ACHN (cell line): ENCODE measurements around the gene FBXL13.

Experiments
- DNase-seq: peaks from one replicate; pipeline ENCODE4 v3.0.0-alpha.2; 2015
- in situ Hi-C: cut with HindIII; loops from 2 replicates; pipeline ENCODE4 v1.10.0; 2017; ENCODE audit warnings: low sequenced_read_pairs, low pct_ligation_motif_present, low pct_unique_long_range_greater_than_20kb

FBXL13 gene

DNA sequence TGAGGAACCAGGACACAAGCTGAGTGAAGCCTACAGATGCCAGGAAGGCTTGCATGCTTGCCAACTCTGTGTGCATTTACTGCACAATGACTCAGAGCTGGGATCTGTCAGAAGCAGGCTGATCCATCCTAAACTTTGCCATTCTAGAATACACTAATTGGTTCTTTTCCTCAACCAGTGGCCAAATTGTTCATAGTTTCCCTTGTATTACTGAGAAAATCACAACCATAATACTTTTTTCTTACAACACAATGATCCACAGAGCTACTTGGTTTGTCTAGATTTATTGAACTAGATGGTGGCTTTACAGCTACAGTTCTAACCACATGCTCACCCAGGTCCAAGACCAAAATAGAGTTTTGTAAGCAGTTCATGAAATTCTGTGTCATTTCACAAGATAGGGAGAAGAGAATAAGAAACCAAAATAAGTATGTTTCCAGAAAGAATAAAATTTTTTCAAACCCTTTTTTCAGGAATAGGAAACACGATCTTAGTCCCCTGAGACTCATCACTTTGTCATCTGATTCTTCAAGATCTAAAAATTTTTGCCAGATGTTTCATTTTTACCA is 182.8 kb downstream of the FBXL13 start:
- peak; percentile 73 for DNase-seq
- in situ Hi-C loops = no loop called here

DNA sequence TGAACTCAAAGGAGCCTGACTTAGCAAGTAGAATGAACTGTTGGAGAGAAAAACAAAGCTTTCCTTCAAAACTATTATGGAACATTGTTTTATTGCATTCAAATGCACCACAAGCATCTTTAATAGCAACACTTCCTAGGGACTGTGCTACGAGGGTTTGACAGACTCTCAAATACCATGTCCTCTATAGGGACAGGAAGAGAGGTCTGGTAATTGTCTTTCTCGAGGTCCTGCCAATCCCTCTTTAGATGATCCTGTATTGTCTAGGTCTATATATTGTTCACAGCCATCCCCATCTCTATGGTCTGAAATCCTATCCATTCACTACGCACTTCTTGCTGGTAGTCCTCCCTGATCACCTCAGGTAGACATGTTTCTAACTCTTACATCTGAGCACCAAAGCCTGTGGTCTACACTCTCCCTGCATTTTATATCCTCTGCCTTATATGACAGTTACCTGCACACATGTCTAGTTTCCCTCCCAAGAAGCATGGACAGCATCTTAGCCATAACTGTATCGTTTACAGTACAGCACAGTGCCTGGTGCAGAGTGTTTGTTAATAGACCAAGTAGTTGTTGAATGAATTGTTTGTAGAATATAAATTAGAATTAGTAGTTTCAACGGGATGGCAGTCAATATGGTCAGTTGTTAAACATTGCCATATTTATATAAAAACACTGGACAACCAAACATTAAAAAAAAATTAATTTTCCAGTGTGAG is 183.5 kb downstream of the FBXL13 start:
- in situ Hi-C loops = no loop called here
- DNase-seq = no peak

DNA sequence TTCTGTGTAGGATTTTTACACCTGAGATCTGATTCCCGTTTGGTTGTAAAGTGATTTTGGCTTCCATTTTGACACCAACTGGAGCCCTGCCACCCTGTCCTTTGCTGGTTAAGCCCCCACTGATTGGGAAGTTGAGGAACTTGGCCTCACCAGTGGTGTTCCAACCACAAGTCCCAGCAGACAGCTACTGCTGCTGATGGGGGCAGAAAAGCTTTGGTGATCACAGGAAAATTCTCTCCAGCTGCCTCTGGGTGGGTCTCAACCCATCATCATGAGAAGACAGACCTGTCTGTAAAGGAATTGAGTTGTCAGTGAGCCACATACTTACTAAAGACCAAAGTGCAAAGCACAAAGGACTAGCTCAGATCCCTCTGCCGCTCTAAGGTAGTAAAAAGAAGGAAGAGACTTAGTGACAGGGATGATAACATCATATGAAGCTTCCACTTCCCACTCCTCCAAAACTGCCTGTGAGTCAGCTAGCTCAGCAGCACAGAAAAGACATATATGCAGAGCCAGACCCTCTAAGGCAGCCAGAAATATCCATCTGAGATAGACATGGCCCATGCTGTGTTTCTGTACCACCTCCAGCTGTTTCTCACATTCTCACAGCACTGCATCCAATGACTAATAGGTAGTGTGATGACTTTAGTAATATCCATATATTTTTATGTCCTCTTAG is 184.2 kb downstream of the FBXL13 start:
- in situ Hi-C loops = no loop called here
- DNase-seq = no peak

DNA sequence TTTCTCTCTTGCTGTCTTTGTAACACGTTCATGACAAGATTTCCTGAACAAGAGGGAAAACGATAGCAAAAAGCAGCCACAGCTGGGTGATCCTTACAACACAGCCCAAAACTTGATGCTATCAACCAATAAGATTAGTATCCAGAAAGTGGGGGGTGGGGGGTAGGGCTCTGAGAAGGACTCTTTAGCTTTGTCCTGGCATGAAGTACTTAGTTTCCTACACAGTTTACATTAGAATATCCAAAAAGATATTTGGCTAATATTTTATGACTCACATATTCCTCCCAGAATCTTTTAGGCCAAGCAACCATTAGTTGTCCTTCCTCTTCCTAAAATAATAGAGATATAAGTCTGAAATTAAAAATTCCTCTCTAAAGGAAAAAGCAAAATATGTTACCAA is 184.7 kb downstream of the FBXL13 start:
- in situ Hi-C loops = no loop called here
- DNase-seq = no peak

DNA sequence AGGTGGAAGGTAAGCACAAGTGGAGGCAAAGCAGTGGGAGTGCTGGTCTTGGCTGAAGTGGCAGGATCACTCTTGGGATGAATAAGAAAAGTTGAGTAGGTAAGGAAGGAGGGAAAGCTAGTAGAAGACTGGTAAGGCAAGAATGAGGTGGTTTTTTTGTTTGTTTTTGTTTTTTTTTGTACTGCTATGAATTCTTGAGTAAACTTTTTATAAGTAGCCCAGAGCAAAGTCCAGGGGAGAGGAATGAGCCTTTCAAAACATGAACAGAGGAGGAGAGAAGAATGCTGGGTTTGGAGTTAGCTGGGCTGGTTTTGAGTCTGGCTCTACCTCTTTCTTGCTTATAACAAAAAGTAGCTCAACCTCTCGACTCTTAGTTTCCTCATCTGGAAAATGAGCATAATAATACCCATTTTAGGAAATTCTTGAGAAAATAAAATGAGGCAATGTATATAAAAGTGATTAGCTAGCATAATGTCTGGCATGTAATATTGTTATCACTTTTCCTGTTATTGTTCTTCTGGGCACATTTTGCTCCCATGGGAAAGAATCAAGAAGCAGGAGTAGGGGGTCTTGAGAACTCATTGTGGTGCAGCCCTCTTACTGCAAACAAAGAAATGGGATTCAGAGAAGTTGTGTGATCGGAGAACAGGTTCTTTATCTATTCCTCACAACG is 185.9 kb downstream of the FBXL13 start:
- in situ Hi-C loops = no loop called here
- DNase-seq = no peak

DNA sequence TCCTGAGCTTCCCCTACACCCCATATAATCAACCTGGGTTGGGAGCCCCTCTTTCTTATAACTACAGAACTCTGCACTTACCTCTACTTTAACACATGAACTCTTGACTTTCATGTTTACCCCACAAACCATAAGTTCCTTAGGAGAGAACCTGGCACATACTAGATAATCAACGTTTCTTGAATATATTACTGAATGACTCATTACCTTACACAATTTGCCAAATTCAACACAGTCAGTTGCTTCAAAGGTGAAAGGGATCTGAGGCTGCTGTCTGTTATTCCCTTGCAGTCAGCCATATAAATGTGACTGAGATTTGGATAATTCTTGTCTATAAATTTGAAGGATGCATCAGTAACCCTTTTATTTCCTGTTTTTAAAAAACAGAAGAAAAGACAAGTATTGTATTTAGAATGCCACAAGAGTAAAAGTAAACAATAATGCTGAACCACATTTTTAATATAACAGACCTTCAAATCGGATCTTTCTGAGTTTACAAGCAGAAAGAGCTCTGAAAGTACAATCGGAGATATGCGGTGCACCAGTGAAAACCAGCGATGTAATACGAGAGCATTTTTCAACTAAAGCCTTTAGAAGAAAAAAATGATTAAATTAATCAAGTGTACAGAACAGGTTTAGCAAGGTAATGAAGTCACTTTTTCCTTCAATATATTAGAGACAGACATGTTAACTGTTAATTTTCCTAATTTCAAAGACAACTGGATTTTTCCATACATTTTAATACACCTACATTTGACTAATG is 191.3 kb downstream of the FBXL13 start:
- in situ Hi-C loops = no loop called here

DNA sequence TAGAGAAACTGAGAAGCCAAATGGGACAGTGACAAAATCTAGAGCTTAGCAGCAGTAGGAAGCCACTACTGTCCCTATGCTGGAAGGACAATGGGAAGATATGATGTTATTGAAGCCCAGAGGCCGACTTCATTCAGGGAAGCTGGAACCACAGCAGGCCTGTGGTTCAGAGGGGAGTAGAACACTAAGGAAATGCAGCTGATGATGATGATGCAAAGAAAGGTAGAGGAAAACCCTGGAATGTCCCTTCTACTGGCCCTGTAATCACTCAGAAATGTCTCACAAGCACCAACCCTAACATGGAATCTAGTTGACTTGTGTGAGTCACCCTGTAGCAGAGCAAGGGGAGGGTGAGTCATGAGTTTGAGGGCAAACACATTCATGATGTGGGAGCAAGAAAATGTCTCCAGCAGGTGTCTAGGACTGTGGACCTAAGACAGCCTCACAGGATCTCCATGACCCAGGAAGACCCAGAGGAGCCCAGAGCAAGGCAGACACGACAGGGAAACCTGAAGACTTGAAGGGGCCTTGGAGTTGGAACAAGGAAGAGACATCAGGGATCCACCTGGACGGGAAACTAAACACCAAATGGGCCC is 198.8 kb downstream of the FBXL13 start:
- peak; percentile 100 for DNase-seq
- in situ Hi-C loops = no loop called here

More for the DNA sequence above, 191.3 kb downstream of the FBXL13 start:
- no peak for DNase-seq

DNA sequence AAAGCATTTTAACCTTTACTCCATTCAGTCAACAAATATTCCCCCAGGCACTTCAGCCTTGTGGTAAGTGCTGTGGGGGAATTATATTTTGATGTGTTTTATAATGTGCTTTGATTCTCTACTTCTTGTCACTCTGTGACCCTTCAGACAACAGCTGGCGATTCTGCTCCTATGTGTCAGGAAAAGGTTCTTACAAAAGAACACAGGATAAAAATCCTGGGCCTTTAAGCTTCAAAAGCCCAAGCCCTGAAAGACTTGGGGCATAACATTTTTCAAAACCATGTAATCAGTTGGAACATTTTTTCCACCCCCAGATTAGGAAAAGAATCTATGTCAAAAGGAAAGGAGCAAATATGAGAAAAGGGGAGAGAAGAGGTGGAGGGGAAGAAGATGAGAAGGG is 199.6 kb downstream of the FBXL13 start:
- peak; percentile 24 for DNase-seq
- in situ Hi-C loops = no loop called here

DNA sequence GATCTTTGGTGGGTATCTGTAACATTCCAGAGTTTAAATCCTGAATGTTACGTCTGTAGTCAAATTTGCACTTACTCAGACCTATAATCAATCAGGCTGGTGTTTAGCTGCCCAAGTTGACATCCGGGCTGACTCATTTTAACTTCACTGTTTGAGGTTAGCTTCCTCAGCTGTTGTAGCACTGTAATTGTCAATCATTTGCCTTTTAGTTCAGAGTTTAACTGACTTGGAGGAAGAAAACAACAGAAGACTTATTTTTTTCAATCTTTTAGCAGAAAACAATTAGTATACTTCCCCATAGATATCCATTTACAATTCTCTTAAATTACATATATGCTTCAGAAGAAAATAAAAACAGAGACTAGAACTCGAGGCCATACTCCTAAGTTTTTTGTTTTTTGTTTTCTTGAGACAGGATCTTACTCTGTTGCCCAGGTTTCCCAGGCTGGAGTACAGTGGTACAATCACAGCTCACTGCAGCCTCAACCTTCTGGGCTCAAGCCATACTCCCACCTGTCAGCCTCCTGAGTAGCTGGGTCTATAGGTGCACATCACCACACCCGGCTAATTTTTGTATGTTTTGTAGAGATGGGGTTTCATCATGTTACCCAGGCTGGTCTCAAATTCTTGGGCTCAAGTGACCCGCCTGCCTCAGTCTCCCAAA is 200.3 kb downstream of the FBXL13 start:
- DNase-seq = peak; percentile 99

DNA sequence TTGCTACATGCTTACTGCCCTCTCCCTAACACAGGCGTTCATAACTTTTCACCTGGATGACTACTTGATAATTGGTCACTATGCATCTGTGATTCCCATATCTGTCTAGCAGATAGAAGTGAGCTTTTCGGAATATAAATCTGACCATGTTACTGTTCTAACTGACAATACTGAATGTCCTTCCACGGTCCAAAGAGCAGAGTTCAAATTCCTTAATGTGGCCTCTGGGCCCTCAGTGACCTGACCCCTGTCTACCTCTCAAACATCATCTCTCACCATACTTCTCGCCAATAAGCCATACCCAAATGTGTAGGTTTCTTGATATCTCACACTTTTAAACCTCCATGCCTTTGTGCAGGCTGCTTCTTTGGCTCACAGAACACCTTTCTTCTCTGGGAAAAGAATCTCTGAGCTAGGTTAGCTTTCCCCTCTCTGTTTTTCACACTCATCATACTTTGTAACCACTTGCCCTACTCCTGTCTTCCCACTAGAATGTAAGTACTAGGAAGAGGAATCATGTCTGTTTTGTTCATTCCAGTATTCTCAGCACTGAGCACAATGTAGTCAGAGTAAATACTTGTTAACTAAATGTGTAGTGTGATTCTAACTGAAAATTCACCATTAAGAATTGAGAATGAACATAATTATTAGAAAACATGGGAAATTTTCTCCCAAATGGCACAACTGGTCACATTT is 201.0 kb downstream of the FBXL13 start:
- in situ Hi-C loops = no loop called here
- DNase-seq = peak; percentile 17

More for the DNA sequence above, 200.3 kb downstream of the FBXL13 start:
- in situ Hi-C loops = no loop called here

DNA sequence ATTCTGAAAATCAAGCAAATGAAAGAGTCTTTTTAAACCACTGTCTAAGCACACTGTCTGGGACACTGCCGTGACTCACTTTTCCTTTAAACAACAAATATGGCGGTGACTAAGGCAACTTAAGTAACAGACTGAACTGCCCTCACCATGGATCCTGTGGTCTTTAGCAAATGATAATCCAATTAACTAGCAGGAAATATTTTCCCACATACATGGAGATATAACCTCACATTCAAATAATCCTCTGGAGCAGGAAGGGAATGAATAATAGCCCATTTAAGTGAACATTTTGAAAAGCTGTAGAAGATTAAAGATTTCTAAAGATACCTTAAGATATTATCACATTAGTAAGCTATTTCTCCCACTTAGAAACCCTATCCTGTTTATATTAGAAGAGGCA is 202.1 kb downstream of the FBXL13 start:
- in situ Hi-C loops = no loop called here
- DNase-seq = peak; percentile 36

DNA sequence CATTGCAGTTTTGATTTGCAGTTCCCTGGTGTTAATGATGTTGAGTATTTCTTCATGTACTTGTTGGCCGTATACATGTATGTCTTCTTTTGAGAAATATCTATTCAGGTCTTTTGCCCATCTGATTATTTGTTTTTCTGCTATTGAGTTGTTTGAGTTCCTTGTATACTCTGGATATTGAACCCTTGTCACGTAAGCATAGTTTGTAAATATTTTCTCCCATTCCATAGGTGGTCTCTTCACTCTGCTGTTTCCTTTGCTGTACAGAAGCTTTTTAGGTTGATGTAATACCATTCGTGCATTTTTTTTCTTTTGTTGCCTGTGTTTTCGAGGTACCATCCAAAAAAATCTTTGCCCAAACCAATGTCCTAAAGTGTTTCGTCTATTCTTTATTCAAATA is 205.4 kb downstream of the FBXL13 start:
- DNase-seq = no peak
- in situ Hi-C loops = no loop called here

DNA sequence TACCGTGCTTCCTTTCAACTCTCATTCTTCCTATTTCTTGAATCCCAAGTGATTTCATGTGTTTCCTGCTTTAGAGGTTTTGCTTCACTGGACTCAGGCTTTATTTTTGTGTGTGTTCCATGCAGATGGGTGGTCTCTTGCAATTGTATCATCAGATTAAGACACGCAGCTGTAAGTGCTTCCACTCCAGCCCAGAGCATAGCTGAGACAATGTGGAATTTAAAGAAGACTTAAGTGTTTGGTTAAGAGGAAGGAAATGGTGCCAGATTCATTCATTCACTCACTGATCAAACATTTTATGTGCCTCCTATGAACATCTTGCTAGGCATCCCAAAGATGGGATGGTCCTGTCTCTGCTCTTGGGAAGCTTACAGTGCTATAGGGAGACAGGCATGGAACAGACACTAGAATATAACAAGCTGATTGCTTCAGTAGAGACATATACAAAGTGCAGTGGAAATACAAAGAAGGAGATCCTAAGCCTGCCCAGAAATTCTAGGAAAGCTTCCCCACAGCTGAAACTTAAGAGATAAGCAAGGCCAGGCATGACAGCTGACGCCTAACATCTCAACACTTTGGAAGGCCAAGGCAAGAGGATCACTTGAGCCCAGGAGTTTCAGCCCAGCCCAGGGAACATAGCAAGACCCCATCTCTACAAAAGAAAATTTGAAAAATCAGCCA is 207.9 kb downstream of the FBXL13 start:
- in situ Hi-C loops = no loop called here
- DNase-seq = no peak

DNA sequence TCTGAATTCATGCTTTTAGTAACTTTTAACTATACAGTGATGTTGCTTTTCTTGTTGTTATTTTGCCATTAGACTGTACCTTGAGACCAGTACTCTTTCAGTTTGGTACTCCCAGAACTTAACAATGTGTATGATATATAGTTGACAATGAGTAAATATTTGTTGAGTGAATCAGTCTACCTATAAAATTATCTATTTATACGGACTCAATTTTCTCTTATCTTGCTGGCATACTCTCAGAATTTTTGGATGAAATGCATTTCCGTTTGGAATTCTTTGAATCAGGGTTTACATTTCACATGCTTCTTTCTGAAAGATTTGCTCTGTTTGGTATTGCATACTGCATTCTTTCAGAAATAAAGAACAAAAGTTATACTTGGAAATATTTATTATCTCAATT is 209.6 kb downstream of the FBXL13 start:
- DNase-seq = no peak
- in situ Hi-C loops = no loop called here

DNA sequence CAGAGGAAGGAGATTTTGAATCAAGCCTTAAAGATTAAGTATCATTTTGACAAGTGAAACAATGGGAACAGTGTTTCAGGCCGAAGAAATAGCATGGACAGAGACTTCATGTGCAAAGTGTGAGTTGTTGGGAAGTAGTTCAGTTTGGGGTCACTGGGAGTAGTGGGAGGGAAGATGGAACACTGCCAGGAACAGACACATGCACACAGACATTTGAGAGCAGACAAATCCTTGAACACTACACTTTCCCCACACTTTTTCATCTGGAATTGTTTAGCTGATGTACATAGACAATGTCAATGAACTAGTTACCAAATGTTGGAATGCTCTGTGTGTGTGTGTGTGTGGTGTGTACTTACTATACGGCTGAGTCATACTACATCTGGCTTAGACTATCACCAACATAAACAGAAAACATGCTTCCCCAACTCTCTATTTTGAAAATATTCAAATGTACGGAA is 214.2 kb downstream of the FBXL13 start:
- in situ Hi-C loops = no loop called here
- no peak for DNase-seq

DNA sequence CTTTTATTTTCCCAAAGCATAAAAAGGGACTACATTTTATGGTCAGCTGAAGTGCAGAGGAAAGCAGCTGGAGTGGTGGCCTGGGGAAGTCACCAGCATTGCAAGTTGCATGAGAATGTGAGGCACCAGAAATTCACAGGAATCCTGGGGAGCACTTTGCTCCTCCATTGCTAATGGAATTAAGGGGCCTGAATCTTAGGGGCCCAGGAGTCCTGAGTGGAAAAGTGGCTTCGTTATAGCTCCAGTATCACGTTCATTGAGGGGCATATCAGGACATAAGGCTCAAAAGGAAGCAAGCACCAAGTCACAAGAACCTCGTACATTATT is 214.8 kb downstream of the FBXL13 start:
- no peak for DNase-seq
- in situ Hi-C loops = no loop called here
